WTC11 (cell line): ENCODE results near the gene TRMT11.

Experiments used
- ATF2 ChIP-seq: sonication (generic); formaldehyde crosslinking; IDR thresholded peaks from 2 replicates; pipeline ENCODE4 v1.8.1; 2022; ENCODE audit warnings: low read depth, missing genetic modification reagents, borderline replicate concordance
- ATF3 ChIP-seq: sonication (generic); formaldehyde crosslinking; conservative IDR thresholded peaks from 2 replicates; pipeline ENCODE4 v1.8.1; 2022; ENCODE audit warnings: mild to moderate bottlenecking, missing genetic modification reagents
- CTCF ChIP-seq: fragments of 200-600 bp; IDR thresholded peaks from 2 replicates; pipeline ENCODE4 v1.8.0; 2022; ENCODE audit warnings: antibody characterized with exemption
- FOXK1 ChIP-seq: sonication (generic); formaldehyde crosslinking; IDR thresholded peaks from 2 replicates; pipeline ENCODE4 v1.8.0; 2022; ENCODE audit warnings: mild to moderate bottlenecking, moderate library complexity, missing genetic modification reagents
- JAZF1 ChIP-seq: fragments of 250-450 bp; sonication (Bioruptor Pico); IDR thresholded peaks from 2 replicates; pipeline ENCODE4 v1.9.0; 2021; ENCODE audit warnings: moderate library complexity, mild to moderate bottlenecking, inconsistent platforms
- ZNF219 ChIP-seq: sonication (generic); formaldehyde crosslinking; IDR thresholded peaks from 2 replicates; pipeline ENCODE4 v1.8.0; 2023; ENCODE audit warnings: missing genetic modification reagents, mild to moderate bottlenecking, borderline replicate concordance

GRCh38 chr6:126054802-126055201 is 68.5 kb downstream of the TRMT11 start:
- no peak for TF ChIP-seq FOXK1 (CRISPR knock-in tag)
- TF ChIP-seq ZNF219 (CRISPR knock-in tag): no peak
- no peak for TF ChIP-seq ATF2 (CRISPR knock-in tag)
- TF ChIP-seq CTCF: no peak
- no peak for TF ChIP-seq ATF3 (CRISPR knock-in tag)
- no peak for TF ChIP-seq JAZF1 (CRISPR knock-in tag)
